HG03558 (cell line): Measurements from ENCODE around the gene RPL39.
"Not testable (repeated sequence)": the region's sequence is repeated elsewhere in the genome, so short reads cannot be mapped to it uniquely, and the experiment has no call there.

Experiments
- ATAC-seq: cut with Tn5 transposase; IDR thresholded peaks from one replicate; pipeline ENCODE4 v1.9.1; 2021; ENCODE audit warnings: moderate number of reproducible peaks; ENCODE audit not compliant: unreplicated experiment; ENCODE audit errors: extremely low read depth

Gene RPL39

GRCh38 chrX:119791437-119792231 is at the start of gene RPL39:
TSS of gene RPL39 (minus strand) at chrX:119791630. CDS start at chrX:119791576, 54 bp downstream.
- peak; percentile 89 for ATAC-seq

DNA sequence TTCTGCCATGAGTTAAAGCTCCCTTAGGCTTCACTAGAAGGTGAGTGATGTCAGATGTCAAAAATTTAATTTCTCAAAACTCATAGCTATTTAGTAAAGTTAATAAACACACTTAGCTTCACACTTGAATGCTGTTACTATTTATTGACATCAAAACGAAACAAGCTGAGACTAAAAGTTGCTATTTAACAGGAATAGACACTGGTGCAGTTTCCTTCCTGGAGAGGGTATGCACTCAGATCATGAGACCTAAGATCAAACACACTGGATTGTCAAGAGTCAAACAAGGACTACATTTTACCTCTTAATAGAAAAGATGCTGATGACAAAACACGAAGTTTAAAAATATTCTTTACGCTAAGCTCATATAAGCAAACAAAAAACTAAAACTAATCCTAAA is 42.5 kb upstream of the RPL39 start:
- ATAC-seq = no peak

- no peak for ATAC-seq
Observed at GRCh38 chrX:119828446-119828845, 37.0 kb upstream of the RPL39 start.

- ATAC-seq = no peak
Observed at GRCh38 chrX:119826399-119826959, 35.0 kb upstream of the RPL39 start.

- not testable (repeated sequence) for ATAC-seq
Observed at GRCh38 chrX:119824221-119824620, 32.8 kb upstream of the RPL39 start.

- peak; percentile 98 for ATAC-seq
Observed at GRCh38 chrX:119821703-119822102, 30.3 kb upstream of the RPL39 start.

DNA sequence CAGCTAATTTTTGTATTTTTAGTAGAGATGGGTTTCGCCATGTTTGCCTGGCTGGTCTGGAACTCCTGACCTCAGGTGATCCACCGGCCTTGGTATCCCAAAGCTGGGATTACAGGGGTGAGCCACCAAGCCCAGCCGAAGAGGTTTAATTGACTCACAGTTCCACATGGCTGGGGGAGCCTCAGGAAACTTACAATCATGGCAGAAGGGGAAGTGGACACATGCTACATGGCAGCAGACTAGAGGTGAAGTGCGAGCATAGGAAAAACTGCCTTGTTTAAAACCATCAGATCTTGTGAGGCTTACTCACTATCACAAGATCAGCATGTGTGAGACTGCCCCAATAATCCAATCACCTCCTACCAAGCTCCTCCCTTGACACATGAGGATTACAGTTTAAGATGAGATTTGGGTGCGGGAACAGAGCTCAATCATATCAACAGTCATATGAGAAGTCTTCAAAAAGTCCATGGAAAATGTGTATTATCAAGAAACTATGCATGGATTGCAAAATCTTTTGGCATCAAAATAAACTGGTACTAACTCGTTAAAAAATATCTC is 25.8 kb upstream of the RPL39 start:
- ATAC-seq = no peak

DNA sequence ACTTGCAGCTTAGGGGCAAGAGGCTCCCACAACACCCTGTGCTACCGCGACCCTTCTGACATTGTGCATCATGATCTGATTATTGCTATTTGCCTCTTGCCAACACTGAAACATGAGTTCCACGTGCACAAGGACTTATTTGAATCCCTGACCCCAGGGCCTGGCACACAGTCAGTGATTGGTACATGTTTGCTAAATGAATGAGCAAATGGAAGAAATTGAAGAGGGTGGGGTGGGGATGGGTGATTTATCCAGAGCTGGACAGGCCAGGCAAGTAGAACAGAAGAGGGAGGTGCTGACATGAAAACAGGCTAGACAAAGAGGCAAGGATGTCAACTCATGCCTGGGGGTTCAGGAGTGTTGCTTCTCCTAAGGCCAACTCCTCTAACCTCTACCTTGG is 24.9 kb upstream of the RPL39 start:
- ATAC-seq = no peak

DNA sequence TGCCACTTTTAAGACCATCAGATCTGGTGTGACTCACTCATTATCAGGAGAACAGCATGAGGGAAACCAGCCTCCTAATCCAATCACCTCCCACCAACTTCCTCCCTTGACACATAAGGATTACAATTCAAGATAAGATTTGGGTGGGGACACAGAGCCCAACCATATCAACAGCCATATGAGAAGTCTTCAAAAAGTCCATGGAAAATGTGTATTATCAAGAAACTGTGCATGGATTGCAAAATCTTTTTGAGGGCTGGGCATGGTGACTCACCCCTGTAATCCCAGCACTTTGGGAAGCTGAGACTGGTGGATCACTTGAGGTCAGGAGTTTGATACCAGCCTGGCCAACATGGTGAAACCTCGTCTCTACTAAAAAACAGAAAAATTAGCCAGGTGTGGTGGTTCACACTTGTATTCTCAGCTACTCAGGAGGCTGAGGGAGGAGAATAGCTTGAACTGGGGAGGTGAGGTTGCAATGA is 17.8 kb upstream of the RPL39 start:
- no peak for ATAC-seq

- not testable (repeated sequence) for ATAC-seq
Observed at GRCh38 chrX:119808461-119808860, 17.0 kb upstream of the RPL39 start.

DNA sequence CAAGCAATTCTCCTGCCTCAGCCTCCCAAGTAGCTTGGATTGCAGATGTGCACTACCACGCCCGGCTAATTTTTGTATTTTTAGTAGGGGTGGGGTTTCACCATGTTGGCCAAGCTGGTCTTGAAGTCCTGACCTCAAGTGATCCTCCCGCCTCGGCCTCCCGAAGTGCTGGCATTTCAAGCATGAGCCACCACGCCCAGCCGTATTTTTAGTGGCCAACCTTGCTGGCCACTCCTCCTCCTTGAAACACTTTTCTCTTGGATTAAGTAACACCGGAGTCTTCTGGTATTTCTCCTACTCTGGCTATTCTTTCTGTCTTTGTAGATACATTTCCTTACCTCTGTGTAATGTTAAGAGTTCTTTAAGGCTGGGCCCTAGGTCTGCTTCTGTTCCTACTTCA is 11.1 kb upstream of the RPL39 start:
- ATAC-seq = no peak

DNA sequence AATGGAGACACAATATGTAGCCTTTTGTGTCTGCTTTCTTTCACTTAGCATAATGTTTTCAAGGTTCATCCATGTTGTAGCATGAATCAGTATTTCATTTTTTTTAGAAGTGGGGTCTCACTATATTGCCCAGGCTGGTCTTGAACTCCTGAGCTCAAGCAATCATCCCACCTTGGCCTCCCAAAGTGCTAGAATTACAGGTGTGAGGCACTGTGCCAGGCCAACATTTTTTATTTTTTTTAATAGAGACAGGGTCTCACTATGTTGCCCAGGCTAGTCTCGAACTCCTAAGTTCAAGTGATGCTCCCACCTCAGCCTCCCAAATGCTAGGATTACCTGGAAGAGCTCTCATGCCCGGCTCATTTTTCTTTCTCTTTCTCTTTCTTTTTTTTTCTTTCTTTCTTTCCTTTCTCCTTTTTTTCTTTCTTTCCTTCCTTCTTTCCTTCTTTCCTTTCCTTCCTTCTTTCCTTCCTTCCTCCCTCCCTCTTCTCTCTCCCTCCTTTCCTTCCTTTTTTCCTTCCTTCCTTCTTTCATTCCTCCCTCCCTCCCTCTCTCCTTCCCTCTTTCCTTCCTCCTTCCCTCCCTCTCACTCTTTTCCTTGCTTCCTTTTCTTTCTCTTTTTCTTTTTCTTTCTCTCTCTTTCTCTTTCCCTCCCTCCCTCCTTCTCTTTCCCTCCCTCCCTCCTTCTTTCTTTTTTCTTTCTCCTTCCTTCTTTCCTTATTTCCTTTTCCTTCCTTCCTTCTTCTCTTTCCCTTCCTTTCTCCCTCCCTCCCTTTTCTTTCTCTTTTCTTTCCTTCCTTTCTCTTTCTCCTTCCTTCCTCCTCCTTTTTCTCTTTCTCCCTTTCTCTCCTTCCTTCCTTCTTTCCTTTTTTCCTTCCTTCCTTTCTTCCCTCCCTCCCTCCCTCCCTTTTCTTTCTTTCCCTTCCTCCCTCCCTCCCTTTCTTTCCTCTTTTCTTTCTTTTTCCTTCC is 10.1 kb upstream of the RPL39 start:
- no peak for ATAC-seq

- no peak for ATAC-seq
Observed at GRCh38 chrX:119790977-119791436, 423 bp downstream of the RPL39 start.

DNA sequence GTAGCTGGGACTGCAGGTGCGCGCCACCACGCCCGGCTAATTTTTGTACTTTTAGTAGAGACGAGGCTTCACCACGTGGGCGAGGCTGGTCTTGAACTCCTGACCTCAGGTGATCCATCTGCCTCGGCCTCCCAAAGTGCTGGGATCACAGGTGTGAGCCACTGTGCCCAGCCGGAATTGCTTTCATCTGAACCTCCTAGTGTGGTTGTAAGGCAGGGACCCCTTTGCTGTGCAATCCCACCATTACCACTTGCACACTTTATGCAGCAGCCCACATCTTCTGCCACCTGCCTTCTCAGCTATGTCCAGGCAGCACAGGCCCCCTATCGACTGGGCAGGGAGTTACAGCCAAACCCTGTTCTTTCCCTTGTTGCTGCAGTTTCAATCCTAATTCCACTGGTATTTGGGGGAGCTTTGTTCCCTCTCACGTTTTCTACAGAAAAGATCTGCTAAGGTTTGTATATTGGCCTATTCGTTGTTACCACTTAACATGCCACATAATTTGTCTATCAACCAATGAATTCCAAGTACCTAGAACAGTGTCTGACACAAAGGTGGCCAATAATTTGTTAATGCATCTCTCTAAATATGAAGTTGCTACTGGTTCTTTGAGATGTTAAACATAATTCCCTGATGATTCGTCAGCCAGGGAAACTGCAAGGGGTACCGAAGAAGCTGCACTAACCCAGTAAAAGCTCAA is 6.5 kb downstream of the RPL39 start:
- ATAC-seq = no peak

DNA sequence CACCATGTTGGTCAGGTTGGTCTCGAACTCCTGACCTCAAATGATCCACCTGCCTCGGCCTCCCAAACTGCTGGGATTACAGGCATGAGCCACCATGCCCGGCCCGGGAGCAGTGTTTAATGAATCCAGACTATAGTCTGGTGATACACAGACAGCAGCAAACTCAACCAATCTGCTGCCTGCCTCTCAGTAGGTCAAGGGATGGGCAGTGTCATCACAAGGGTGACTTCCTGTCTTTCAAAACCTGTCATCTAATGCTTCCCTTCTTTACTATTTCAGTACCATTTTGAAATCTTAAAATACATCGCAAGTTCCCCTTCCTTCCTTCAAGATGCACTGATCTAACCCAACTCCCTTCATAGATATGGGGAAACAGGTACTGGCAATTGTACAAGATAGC is 8.4 kb downstream of the RPL39 start:
- no peak for ATAC-seq

DNA sequence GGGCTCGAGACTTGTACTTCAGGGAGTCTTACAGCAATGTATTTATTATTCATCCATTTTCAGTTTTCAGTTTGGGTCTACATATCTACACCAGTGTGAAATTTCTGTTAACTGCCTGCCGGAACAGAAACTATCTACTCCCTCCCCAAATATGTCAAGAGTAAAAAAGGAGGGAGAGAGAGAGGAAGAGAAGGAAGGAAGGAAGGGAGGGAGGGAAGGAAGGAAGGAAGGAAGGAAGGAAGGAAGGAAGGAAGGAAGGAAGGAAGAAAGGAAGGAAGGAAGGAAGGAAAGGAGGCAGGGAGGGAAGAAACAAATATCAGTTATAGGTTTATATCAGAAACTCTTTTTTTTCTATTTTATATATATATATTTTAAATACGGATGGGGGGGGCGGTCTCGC is 12.6 kb downstream of the RPL39 start:
- ATAC-seq = no peak

DNA sequence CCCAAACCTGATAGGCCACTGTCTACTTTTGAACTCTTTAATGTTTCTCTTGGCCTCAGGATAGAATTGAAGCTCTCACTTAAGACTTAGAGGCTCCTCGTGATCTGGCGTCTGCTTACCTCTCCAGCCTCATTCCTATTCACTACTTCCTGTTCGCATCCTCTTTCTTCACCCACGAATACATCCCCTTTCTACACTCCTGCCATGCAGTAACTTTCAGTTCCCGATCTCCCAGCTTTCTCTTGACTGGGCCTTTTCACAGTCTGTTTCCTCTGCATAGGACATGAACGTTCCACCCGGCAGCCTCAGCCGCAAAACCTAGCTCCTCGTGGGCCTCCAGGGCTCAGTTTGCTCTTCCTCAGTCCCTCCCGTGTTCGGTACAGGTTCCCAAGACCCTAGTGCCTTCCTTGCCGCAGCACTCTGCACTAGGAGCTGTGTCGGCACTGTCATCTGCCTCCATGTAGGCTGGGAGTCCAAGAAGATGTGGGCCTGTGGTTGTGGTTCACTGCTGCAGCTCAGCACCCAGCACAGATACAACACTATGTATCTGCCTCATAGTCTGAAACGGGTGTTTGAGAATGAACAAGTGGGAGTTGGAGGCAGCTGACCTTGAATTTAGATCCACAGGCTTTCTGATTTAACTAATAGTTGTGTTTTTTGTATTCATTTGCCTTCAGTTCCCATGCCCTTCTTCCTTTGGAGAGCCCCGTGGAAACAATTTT is 15.8 kb downstream of the RPL39 start:
- ATAC-seq = no peak

- ATAC-seq = not testable (repeated sequence)
Observed at GRCh38 chrX:119769388-119769787, 22.0 kb downstream of the RPL39 start.

- not testable (repeated sequence) for ATAC-seq
Observed at GRCh38 chrX:119768436-119768835, 23.0 kb downstream of the RPL39 start.
